ENCODE data around the gene TM4SF4. TPM values are rescaled to one million over a fixed set of nuclear protein-coding genes. Genes with fewer than 3 reads are reported as not detected.

TM4SF4 gene
- total RNA-seq, 1 donor from 2014 or later: not detected

GRCh38 chr3:149449182-149449581 is 25.3 kb upstream of the TM4SF4 start:
- H3K27me3 ChIP-seq (ENCODE audit: low read depth): no peaks in the 10 kb centered on the region
- DNase-seq: no peak
- peaks cover 27% of the 10 kb centered on the region for H3K4me1 ChIP-seq
- TF ChIP-seq CTCF (IDR thresholded peaks at IDR 0.05; ENCODE audit: borderline replicate concordance): no peak
- peak overlapping the region; percentile 76 for H3K27ac ChIP-seq (replicated peaks)
- H3K36me3 ChIP-seq: no peaks in the 10 kb centered on the region
- intact Hi-C loops (cut with micrococcal nuclease): no loop called here
- H3K9me3 ChIP-seq (replicated peaks): peaks cover 15% of the 10 kb centered on the region
- no peak overlapping the region for H3K4me3 ChIP-seq

- H3K4me3 ChIP-seq: no peak overlapping the region
- no peak for TF ChIP-seq CTCF (IDR thresholded peaks at IDR 0.05; ENCODE audit: borderline replicate concordance)
- DNase-seq: no peak
- H3K36me3 ChIP-seq: no peaks in the 10 kb centered on the region
- peaks cover 15% of the 10 kb centered on the region for H3K9me3 ChIP-seq (replicated peaks)
- H3K4me1 ChIP-seq: peaks cover 27% of the 10 kb centered on the region
- intact Hi-C loops (cut with micrococcal nuclease): no loop called here
- no peaks in the 10 kb centered on the region for H3K27me3 ChIP-seq (ENCODE audit: low read depth)
- peak overlapping the region; percentile 76 for H3K27ac ChIP-seq (replicated peaks)
Observed at GRCh38 chr3:149449799-149450198, 24.7 kb upstream of the TM4SF4 start.

- TF ChIP-seq CTCF (IDR thresholded peaks at IDR 0.05; ENCODE audit: borderline replicate concordance): no peak
- Histone ChIP-seq H3K27ac (replicated peaks) (peak overlapping the region; percentile 76), H3K9me3 (replicated peaks) (peaks cover 15% of the 10 kb centered on the region), H3K36me3 (no peaks in the 10 kb centered on the region), H3K4me1 (peaks cover 27% of the 10 kb centered on the region), H3K4me3 (no peak overlapping the region), H3K27me3 (ENCODE audit: low read depth) (no peaks in the 10 kb centered on the region)
- DNase-seq: no peak
- intact Hi-C loops (cut with micrococcal nuclease): no loop called here
Observed at GRCh38 chr3:149450281-149450680, 24.2 kb upstream of the TM4SF4 start.

GRCh38 chr3:149452036-149452435 is 22.5 kb upstream of the TM4SF4 start:
- Histone ChIP-seq H3K27ac (replicated peaks) (no peak overlapping the region), H3K36me3 (no peaks in the 10 kb centered on the region), H3K4me1 (peaks cover 27% of the 10 kb centered on the region), H3K27me3 (ENCODE audit: low read depth) (no peaks in the 10 kb centered on the region), H3K9me3 (replicated peaks) (peaks cover 15% of the 10 kb centered on the region), H3K4me3 (no peak overlapping the region)
- no peak for TF ChIP-seq CTCF (IDR thresholded peaks at IDR 0.05; ENCODE audit: borderline replicate concordance)
- no peak for DNase-seq
- intact Hi-C loops (cut with micrococcal nuclease): no loop called here

GRCh38 chr3:149453140-149453805 is 21.2 kb upstream of the TM4SF4 start:
- intact Hi-C loops (cut with micrococcal nuclease): no loop called here

More at GRCh38 chr3:149453140-149453805, 21.2 kb upstream of the TM4SF4 start:
- H3K4me3 ChIP-seq: no peak overlapping the region
- no peak for TF ChIP-seq CTCF (IDR thresholded peaks at IDR 0.05; ENCODE audit: borderline replicate concordance)
- no peaks in the 10 kb centered on the region for H3K36me3 ChIP-seq
- no peaks in the 10 kb centered on the region for H3K27me3 ChIP-seq (ENCODE audit: low read depth)
- no peak for DNase-seq
- H3K9me3 ChIP-seq (replicated peaks): peaks cover 15% of the 10 kb centered on the region
- H3K27ac ChIP-seq (replicated peaks): no peak overlapping the region
- H3K4me1 ChIP-seq: peaks cover 24% of the 10 kb centered on the region

All from left ventricle myocardium inferior (tissue), 1 donor.